Coronary artery (tissue), 2 donors: Measurements from ENCODE around the gene TRPM1.

Experiments used
- DNase-seq: peaks from one replicate; pipeline ENCODE4 v3.0.0-alpha.2; 2017; ENCODE audit warnings: low spot score
- H3K27ac ChIP-seq, 2 donors: fragments of 200-600 bp; sonication (generic); one replicate each; pipeline ENCODE4 v1.5.1; 2016 to 2019
- H3K4me3 ChIP-seq: fragments of 200-600 bp; sonication (generic); 2 replicates; pipeline ENCODE4 v1.5.1; 2016; ENCODE audit warnings: mild to moderate bottlenecking, moderate library complexity
- TF ChIP-seq, protein P1 (sequence below): fragments of 200-600 bp; sonication (generic); IDR thresholded peaks from one replicate; pipeline ENCODE4 v1.5.1; 2019; ENCODE audit warnings: antibody characterized with exemption

Gene TRPM1

DNA sequence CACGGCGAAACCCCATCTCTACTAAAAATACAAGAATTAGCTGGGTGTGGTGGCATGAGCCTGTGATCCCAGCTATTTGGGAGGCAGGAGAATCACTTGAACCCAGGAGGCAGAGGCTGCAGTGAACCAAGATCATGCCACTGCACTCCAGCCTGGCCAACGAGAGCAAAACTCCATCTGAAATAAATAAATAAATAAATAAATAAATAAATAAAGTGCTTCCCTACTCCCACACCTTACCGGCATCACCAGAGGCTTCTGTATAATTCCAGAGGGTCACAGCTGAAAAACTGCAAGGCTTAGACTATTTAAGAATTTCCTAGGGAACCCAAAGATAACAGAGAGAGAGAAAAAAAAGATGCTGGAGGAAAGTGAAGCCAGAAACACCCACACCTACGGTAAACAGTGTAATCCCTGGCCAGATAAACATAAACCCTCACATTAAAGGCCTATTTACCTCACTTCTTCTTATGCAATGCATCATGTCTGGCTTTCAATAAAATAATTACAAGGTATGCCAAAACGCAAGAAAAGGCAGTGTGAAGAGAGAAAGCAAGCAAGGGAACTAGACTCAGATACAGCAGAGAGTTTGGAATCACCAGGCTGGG, 15.0 kb upstream of the TRPM1 start:
- H3K4me3 ChIP-seq: no peak overlapping the region
- H3K27ac ChIP-seq: no peak overlapping the region
- no peak for DNase-seq
- TF ChIP-seq, protein P1, sequence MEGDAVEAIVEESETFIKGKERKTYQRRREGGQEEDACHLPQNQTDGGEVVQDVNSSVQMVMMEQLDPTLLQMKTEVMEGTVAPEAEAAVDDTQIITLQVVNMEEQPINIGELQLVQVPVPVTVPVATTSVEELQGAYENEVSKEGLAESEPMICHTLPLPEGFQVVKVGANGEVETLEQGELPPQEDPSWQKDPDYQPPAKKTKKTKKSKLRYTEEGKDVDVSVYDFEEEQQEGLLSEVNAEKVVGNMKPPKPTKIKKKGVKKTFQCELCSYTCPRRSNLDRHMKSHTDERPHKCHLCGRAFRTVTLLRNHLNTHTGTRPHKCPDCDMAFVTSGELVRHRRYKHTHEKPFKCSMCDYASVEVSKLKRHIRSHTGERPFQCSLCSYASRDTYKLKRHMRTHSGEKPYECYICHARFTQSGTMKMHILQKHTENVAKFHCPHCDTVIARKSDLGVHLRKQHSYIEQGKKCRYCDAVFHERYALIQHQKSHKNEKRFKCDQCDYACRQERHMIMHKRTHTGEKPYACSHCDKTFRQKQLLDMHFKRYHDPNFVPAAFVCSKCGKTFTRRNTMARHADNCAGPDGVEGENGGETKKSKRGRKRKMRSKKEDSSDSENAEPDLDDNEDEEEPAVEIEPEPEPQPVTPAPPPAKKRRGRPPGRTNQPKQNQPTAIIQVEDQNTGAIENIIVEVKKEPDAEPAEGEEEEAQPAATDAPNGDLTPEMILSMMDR: no peak

DNA sequence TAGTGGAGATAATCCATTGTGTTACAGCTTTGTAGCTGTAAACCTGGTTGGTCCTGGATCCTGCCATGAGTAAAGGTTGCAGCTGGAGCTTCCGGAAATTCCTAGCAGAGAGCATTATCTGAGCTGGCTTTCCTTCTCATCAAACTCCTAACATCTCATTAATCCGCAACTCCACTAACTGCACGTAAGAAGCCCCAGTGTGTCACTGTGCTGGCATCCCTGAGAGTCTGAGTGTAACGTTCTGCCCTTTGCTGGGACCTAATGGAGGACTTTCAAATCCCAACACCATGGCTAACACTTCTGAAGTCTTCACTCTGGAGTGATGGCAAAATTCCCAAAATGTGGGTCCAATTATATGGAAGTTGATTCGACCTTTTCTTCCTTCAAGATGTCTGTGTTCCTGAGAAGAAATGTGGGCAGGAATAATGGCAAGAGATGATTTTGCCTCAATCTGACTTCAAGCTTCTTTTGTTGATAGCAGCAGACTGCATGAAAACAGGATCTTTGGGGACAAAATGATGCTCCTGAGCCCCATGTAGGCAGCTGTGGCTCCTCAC, 9.6 kb upstream of the TRPM1 start:
- Histone ChIP-seq H3K4me3 (no peak overlapping the region), H3K27ac (no peak overlapping the region)
- TF ChIP-seq, protein P1: no peak
- no peak for DNase-seq

DNA sequence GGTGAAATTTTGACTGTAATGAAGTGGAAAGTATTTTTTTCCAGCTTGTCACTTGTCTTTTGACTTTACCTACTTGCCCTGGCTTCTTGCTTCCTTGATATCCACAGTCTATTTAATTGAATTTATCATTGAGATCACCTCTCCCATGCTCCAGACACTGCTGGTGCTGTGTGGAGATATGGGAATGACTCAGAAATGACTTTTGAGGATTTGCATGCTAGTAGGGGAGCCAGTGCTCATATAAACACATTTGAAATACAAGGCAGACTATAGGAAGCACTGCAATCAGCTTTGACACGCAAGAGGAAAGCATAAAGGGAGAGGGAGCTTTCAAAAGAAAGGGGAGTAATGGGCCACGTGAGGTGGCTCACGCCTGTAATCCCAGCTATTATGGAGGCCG, 7.3 kb upstream of the TRPM1 start:
- Histone ChIP-seq H3K4me3 (no peak overlapping the region), H3K27ac (no peak overlapping the region)
- DNase-seq: no peak
- TF ChIP-seq, protein P1: no peak

DNA sequence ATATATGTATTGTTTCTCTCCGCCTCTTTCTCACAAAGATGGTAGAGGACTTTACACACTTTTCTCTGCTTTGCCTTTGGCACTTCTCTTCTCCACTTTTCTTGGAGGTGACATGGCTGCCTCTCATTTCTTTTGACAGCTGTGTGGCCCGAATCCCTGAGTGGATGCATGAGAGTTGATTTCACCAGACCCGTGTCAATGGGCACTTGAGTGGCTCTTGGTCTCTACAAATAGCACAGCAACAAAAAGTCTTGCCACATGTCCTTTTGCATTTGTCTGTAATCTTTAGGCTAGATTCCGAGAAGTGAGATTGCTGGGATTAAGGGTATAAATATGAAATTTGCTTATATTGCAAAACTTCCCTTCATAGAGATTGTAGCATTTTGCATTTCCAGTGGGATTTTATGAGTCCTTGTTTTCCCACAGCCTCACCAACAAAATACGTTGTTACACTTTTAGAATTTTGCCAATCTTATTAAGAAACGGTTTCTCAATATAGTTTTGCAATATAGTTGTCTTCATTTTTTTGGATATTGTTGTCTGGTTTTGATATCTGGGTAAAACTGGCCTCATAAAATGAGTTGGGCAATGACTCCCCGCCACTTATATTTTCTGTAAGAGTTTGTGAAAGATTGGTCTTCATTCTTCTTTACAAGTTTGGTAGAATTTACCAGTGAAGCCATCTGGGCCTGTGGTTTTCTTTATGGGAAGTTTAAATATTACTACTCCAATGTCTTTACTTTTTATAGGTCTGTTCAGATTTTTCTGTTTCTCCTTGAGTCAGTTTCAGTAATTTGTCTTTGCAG, 5.2 kb upstream of the TRPM1 start:
- TF ChIP-seq, protein P1: no peak
- H3K27ac ChIP-seq: no peak overlapping the region
- DNase-seq: no peak
- no peak overlapping the region for H3K4me3 ChIP-seq

DNA sequence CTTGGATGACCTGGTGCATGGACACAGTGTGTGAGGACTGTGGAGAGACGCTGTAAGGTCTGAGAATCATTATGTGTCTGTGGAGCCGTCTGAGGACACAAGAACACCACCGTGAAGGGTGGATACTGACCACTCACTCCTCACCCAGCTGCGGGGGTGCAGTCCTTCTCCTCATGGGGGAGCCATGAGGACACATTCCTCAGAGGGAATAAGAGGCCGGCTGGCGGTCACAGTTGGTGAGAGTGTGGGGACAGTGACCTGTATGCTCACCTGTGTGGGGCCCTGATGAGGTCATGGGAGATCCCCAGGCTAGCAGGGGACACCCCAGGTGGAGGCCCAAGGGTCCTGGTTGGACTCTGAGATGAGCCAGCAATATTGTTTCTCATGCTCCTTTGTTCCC, 2.5 kb upstream of the TRPM1 start:
- Histone ChIP-seq H3K4me3 (no peak overlapping the region), H3K27ac (no peak overlapping the region)
- DNase-seq: no peak
- TF ChIP-seq, protein P1: no peak

DNA sequence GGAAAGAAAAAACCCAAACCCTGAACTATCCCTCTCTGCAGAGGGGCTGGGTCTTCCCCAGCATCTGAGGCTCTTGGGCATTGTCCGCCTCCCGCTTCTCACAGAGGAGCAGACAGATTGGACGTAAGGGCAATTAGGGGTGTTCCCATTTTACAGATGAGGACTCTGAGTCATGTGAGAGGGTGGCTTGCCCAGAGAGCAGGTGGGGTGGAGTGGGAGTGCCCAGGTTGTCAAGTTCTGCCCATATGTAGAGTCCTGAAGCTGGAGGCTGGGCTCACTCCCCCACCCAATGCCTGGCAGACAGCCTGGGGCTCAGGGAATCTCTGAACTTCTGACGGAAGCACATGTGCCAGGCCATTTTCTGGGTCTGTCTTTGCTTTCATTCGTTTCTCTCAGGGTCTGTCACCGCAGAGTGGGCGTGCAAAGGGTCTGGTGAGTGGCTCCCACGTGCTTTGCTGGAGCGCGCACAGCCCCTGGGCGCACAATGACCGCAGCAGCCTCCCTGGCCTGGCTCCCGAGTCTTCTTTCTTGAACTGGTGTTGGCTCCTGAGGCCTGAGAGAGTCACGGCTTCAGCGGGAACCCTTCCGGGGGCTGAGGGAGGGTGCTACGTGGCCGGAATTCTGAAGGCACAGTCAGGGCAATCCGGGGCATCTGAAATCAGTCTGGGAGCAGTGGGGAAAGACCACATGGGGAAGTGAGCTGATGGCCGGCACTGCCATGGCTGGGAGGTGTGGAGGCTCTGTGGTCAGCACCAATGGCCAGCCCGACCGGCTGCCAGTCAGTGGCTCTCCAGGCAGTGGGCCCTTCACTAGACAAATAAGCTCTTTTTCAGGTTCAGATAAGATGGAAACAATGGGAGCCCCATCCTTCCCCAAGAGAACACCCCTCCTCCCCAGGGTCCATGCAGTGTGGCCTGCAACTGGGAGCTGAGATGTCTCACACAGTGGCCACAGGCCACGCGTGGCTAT, 1.1 kb upstream of the TRPM1 start:
- TF ChIP-seq, protein P1: no peak
- H3K27ac ChIP-seq: no peak overlapping the region
- no peak for DNase-seq
- H3K4me3 ChIP-seq: no peak overlapping the region
